ENCODE measurements around the gene PKD1L1. TPM values are rescaled to one million over a fixed set of nuclear protein-coding genes. Genes with fewer than 3 reads are reported as not detected.

The PKD1L1 gene
- total RNA-seq, 1 experiment from 2014 or later = 0.17 TPM

- H3K9me2 ChIP-seq (ENCODE audit: insufficient read depth) = no peaks in the 10 kb centered on the region
- ChIA-PET CTCF (no interaction called here), POLR2A (no interaction called here), RAD21 (ENCODE audit: low non-redundant PET in 1 of 2, low total read pairs in 2 of 2, uncharacterized antibody in 2 of 2, unreplicated experiment in 2 of 2) (no interaction called here)
- TF ChIP-seq ZFX (IDR thresholded peaks at IDR 0.05) = no peak
- TF ChIP-seq JUND (IDR thresholded peaks at IDR 0.05) = no peak
- no peak for TF ChIP-seq SIN3A (IDR thresholded peaks at IDR 0.05; ENCODE audit: low read depth)
- TF ChIP-seq RAD21 (IDR thresholded peaks at IDR 0.05; ENCODE audit: low read depth) = no peak
- TF ChIP-seq ZBTB33 (IDR thresholded peaks at IDR 0.05; ENCODE audit: extremely low read depth, insufficient replicate concordance, low read length) = no peak
- no peak for TF ChIP-seq POLR2A (IDR thresholded peaks at IDR 0.05; ENCODE audit: borderline replicate concordance, extremely low read depth, insufficient read depth, insufficient read length)
- no peak for TF ChIP-seq SP1 (IDR thresholded peaks at IDR 0.05; ENCODE audit: low read depth)
- TF ChIP-seq REST (IDR thresholded peaks at IDR 0.05; ENCODE audit: low read depth) = no peak
- no peak for TF ChIP-seq ELF1 (IDR thresholded peaks at IDR 0.05; ENCODE audit: borderline replicate concordance, low read depth)
- TF ChIP-seq CTCF (IDR thresholded peaks at IDR 0.05 in 2 of 3, conservative IDR thresholded peaks at IDR 0.05 in 1 of 3; ENCODE audit: borderline replicate concordance in 1 of 3, insufficient read depth in 1 of 3, low read depth in 2 of 3, low read length in 2 of 3) = no peak
- TF ChIP-seq ATF3 (IDR thresholded peaks at IDR 0.05) = no peak
- TF ChIP-seq CBX3 (IDR thresholded peaks at IDR 0.05; ENCODE audit: low read depth) = no peak
- TF ChIP-seq POLR2AphosphoS5 (IDR thresholded peaks at IDR 0.05; ENCODE audit: low read depth, low read length) = no peak
- DNase-seq (ENCODE audit: low read depth, low spot score) (no peak), ATAC-seq (no peak)
- H3K27ac ChIP-seq (ENCODE audit: low read depth, low read length) = no peak overlapping the region
- intact Hi-C loops (cut with micrococcal nuclease) = no loop called here
- H4K20me1 ChIP-seq (ENCODE audit: insufficient read depth) = no peaks in the 10 kb centered on the region
- peaks cover 10 to 13% of the 10 kb centered on the region in 2 experiments; a peak in 3 of 4 replicates for H3K4me1 ChIP-seq (ENCODE audit: control insufficient read depth in 1 of 2, insufficient read depth in 2 of 2, low read length in 2 of 2)
- BruUV-seq (replicated peaks) = no TSS peak
- no peak overlapping the region for H3K4me2 ChIP-seq (ENCODE audit: low read length)
- no peaks in the 10 kb centered on the region for H3K36me3 ChIP-seq (ENCODE audit: control insufficient read depth in 1 of 2, insufficient read depth in 2 of 2, low read length in 2 of 2)
- no peak overlapping the region for H3K4me3 ChIP-seq (replicated peaks in 1 of 2; ENCODE audit: low read depth in 1 of 2, low read length in 2 of 2)
- H3K27me3 ChIP-seq (ENCODE audit: insufficient read depth, low read length) = no peaks in the 10 kb centered on the region
- H2AFZ ChIP-seq (ENCODE audit: low read depth, low read length, poor library complexity, severe bottlenecking) = no peak overlapping the region
- H3K79me2 ChIP-seq (ENCODE audit: insufficient read depth, low read length) = no peaks in the 10 kb centered on the region
- H3K9ac ChIP-seq (ENCODE audit: low read length) = no peak overlapping the region
- H3K9me3 ChIP-seq (ENCODE audit: control insufficient read depth in 1 of 2, insufficient read depth in 1 of 2, low read depth in 1 of 2, low read length in 2 of 2) = no peaks in the 10 kb centered on the region
Measured at GRCh38 chr7:47726047-47726726, 222.1 kb downstream of the PKD1L1 start.

Measured in HCT116 (cell line).